BJ (cell line): ENCODE data around the gene DPP6. TPM values are rescaled to one million over a fixed set of nuclear protein-coding genes. Genes with fewer than 3 reads are reported as not detected.
"Not testable (repeated sequence)": the region's sequence is repeated elsewhere in the genome, so short reads cannot be mapped to it uniquely, and the experiment has no call there.

Experiments used
- CTCF ChIA-PET: fragments of 350-600 bp; formaldehyde crosslinking; extraction: SDS; loops from one replicate; lab custom pipeline; 2021; ENCODE audit warnings: antibody characterized with exemption, inconsistent platforms; lab: Yijun Ruan, JAX
- POLR2A ChIA-PET: fragments of 300-600 bp; sonication (Branson Sonifier 250); formaldehyde crosslinking; extraction: SDS; loops from one replicate; lab custom pipeline; 2021; ENCODE audit warnings: antibody characterized with exemption; lab: Charles Lee
- DNase-seq: peaks from one replicate; pipeline ENCODE4 v3.0.0-alpha.2; 2011; ENCODE audit warnings: low read depth
- H3K27me3 ChIP-seq: 2 replicates; pipeline ENCODE4 v1.6.0; 2011; ENCODE audit warnings: low read length; ENCODE audit not compliant: control insufficient read depth, insufficient read depth
- H3K36me3 ChIP-seq: 2 replicates; pipeline ENCODE4 v1.5.1; 2011; ENCODE audit warnings: low read length; ENCODE audit not compliant: control insufficient read depth, insufficient read depth
- H3K4me3 ChIP-seq: 2 replicates; pipeline ENCODE4 v1.5.1; 2011; ENCODE audit warnings: low read depth, mild to moderate bottlenecking, control low read depth, low read length
- polyA plus RNA-seq: library from polyadenylated mRNA; depleted of rRNA; stranded (reverse); fragments of >200 nt; gene quantifications from 2 replicates; pipeline ENCODE4 v1.2.3, GENCODE V29; 2011
- TF ChIP-seq, protein P1 (sequence below): IDR thresholded peaks from 2 replicates; pipeline ENCODE4 v1.5.1; 2011; ENCODE audit warnings: low read depth, mild to moderate bottlenecking, control low read depth, inconsistent platforms, low read length, moderate library complexity; ENCODE audit not compliant: insufficient read depth

Gene DPP6
- polyA plus RNA-seq, 1 experiment = not detected

DNA sequence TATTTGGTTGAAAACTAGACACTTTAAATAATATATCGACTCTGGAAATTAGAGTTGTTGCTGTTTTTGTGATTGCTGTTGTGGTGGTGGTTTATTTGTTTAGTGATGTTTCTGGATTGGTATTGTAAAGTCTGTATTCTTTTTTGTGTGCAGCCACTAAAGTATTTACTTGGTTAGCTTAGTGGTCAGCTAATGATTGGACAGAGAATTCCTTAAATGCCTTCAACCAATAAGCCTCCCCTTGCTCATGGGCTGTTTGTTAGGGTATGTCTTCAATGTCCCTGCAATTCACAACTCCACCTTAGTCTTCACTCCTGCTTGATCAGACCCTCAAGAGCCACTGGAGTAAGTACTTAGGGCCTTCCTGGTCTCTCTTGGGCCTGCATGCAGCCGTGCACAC lies 879.7 kb downstream of the DPP6 start:
- Histone ChIP-seq H3K27me3 (no peaks in the 10 kb centered on the region), H3K4me3 (no peak overlapping the region), H3K36me3 (no peaks in the 10 kb centered on the region; the same call in 1 of the 2 replicates)
- DNase-seq = no peak
- CTCF ChIA-PET = interaction anchor here (2.1 kb wide), 1 partner anchor 18 kb away, joined by 6 read pairs; no protein-coding TSS in a partner anchor
- TF ChIP-seq, protein P1, sequence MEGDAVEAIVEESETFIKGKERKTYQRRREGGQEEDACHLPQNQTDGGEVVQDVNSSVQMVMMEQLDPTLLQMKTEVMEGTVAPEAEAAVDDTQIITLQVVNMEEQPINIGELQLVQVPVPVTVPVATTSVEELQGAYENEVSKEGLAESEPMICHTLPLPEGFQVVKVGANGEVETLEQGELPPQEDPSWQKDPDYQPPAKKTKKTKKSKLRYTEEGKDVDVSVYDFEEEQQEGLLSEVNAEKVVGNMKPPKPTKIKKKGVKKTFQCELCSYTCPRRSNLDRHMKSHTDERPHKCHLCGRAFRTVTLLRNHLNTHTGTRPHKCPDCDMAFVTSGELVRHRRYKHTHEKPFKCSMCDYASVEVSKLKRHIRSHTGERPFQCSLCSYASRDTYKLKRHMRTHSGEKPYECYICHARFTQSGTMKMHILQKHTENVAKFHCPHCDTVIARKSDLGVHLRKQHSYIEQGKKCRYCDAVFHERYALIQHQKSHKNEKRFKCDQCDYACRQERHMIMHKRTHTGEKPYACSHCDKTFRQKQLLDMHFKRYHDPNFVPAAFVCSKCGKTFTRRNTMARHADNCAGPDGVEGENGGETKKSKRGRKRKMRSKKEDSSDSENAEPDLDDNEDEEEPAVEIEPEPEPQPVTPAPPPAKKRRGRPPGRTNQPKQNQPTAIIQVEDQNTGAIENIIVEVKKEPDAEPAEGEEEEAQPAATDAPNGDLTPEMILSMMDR = no peak
- POLR2A ChIA-PET = no interaction called here

DNA sequence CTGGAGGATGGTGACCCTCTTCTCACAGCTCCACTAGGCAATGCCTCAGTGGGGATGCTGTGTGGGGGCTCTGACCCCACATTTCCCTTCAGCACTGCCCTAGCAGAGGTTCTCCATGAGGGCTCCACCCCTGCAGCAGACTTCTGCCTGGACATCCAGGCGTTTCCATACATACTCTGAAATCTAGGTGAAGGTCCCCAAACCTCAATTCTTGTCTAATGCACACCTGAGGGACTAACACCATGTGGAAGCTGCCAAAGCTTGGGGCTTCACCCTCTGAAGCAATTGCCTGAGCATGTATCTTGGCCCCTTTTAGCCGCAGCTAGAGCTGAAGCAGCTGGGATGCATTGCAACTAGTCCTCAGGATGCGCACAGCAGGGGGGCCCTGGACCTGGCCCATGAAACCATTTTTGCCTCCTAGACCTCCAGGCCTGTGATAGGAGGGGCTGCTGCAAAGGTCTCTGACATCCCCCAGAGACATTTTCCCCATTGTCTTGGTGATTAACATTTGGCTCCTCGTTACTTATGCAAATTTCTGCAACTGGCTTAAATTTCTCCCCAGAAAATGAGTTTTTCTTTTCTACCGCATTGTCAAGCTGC lies 882.3 kb downstream of the DPP6 start:
- H3K36me3 ChIP-seq, POLR2A ChIA-PET, DNase-seq, CTCF ChIA-PET, H3K27me3 ChIP-seq, H3K4me3 ChIP-seq: not testable (repeated sequence)

DNA sequence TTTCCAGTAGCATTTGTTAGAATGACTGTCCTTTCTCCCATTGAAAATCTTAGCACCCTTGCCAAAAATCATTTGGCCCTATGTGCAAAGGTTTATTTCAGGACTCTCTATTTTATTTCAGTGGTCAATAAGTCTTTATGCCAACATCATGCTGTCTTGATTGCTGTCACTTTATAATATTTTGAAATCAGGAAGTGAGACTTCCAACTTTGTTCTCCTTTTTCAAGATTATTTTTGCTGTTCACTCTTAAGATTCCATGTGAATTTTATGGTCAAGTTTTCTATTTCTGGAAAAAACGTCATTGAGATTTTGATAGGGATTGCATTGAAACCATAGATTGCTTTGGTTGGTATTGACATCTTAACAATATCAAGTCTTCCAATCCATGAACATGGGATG lies 885.6 kb downstream of the DPP6 start:
- H3K4me3 ChIP-seq = no peak overlapping the region
- POLR2A ChIA-PET = no interaction called here
- DNase-seq = no peak
- H3K36me3 ChIP-seq = no peaks in the 10 kb centered on the region
- no peaks in the 10 kb centered on the region for H3K27me3 ChIP-seq
- TF ChIP-seq, protein P1 = no peak
- CTCF ChIA-PET = interaction anchor here (1.5 to 2.4 kb wide), 3 partner anchors 9 to 24 kb away, joined by 5 to 6 read pairs (median 6); no protein-coding TSS in a partner anchor

DNA sequence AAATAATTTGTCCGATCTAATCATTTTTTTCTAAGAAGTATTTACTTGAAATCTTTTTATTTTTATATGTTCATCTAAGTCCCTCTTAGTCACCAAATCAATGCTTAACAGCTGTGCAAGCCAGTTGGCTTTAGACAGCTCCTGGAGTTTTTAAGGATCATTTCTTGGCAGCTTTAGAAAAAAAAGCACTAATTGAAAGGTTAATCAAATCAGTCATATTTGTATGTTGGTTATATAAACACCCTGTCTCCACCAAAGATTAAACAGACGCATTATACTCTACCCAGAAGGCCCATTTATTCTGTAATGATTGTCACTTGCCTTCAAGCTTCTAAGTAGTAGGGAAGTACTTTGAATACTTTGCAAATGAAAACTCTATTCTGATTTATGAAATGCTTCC lies 890.5 kb downstream of the DPP6 start:
- Histone ChIP-seq H3K36me3 (peaks cover 9% of the 10 kb centered on the region), H3K4me3 (no peak overlapping the region), H3K27me3 (no peaks in the 10 kb centered on the region)
- TF ChIP-seq, protein P1 = no peak
- CTCF ChIA-PET = interaction anchor here (1.0 to 5.6 kb wide), 4 partner anchors 10 to 54 kb away, joined by 5 to 31 read pairs (median 11); no protein-coding TSS in a partner anchor
- no peak for DNase-seq
- POLR2A ChIA-PET = no interaction called here
